IMR-90 (cell line): ENCODE data around the gene KIF16B. TPM values are rescaled to one million over a fixed set of nuclear protein-coding genes. Genes with fewer than 3 reads are reported as not detected.

ENCODE experiments used
- ATAC-seq: fragments of 200-7000 bp; cut with Tn5 transposase; 2 replicates; pipeline ENCODE4 v1.9.1; 2020; ENCODE audit warnings: low read depth, mild to moderate bottlenecking, moderate library complexity
- BruUV-seq: library from RNA; stranded (reverse); fragments of 400-500 nt; replicated peaks from 2 replicates; lab custom pipeline; 2021; lab: Mats Ljungman, UMichigan
- CTCF ChIA-PET: fragments of 300-600 bp; formaldehyde crosslinking; extraction: SDS; loops from one replicate; lab custom pipeline; 2021; ENCODE audit warnings: antibody characterized with exemption; lab: Yijun Ruan, JAX
- POLR2A ChIA-PET: fragments of 300-600 bp; sonication (Branson Sonifier 250); formaldehyde crosslinking; loops from one replicate; lab custom pipeline; 2022; ENCODE audit warnings: antibody characterized with exemption; ENCODE audit not compliant: unreplicated experiment; lab: Charles Lee
- DNase-seq: peaks from one replicate; pipeline ENCODE4 v3.0.0; 2013
- H2AFZ ChIP-seq: replicated peaks from 2 replicates; pipeline ENCODE3; 2013; ENCODE audit warnings: low read length, mild to moderate bottlenecking; ENCODE audit not compliant: poor library complexity
- H2AK5ac ChIP-seq: 2 replicates; pipeline ENCODE4 v1.6.1; 2013; ENCODE audit warnings: low read depth, low read length, inconsistent platforms
- H2AK9ac ChIP-seq: replicated peaks from 2 replicates; pipeline ENCODE3; 2013; ENCODE audit warnings: mild to moderate bottlenecking, low read depth, low read length, moderate library complexity; ENCODE audit not compliant: poor library complexity
- H2BK120ac ChIP-seq: 2 replicates; pipeline ENCODE4 v1.6.1; 2013; ENCODE audit warnings: low read depth, low read length, inconsistent platforms
- H2BK15ac ChIP-seq: 3 replicates; pipeline ENCODE4 v1.6.1; 2013; ENCODE audit warnings: low read depth, low read length, inconsistent platforms
- H2BK20ac ChIP-seq: 2 replicates; pipeline ENCODE4 v1.6.1; 2013; ENCODE audit warnings: low read depth, mild to moderate bottlenecking, inconsistent platforms, low read length, moderate library complexity
- H2BK5ac ChIP-seq: 2 replicates; pipeline ENCODE4 v1.6.1; 2013; ENCODE audit warnings: mild to moderate bottlenecking, low read depth, low read length, inconsistent platforms; ENCODE audit not compliant: poor library complexity, severe bottlenecking
- H3K14ac ChIP-seq: replicated peaks from 2 replicates; pipeline ENCODE4 v1.6.1; 2013; ENCODE audit warnings: low read depth, low read length, inconsistent platforms
- H3K18ac ChIP-seq: 2 replicates; pipeline ENCODE4 v1.6.1; 2013; ENCODE audit warnings: low read depth, low read length, control low read depth
- H3K23ac ChIP-seq: 2 replicates; pipeline ENCODE4 v1.6.1; 2013; ENCODE audit warnings: low read depth, low read length, inconsistent platforms
- H3K27ac ChIP-seq: 2 replicates; pipeline ENCODE4 v1.5.1; 2013; ENCODE audit warnings: mild to moderate bottlenecking, control low read depth, low read length; ENCODE audit not compliant: insufficient read depth
- H3K27me3 ChIP-seq: 2 replicates; pipeline ENCODE4 v1.6.1; 2013; ENCODE audit warnings: low read length; ENCODE audit not compliant: control insufficient read depth, insufficient read depth
- H3K36me3 ChIP-seq: 2 replicates; pipeline ENCODE4 v1.6.1; 2013; ENCODE audit warnings: low read length, mixed read lengths; ENCODE audit not compliant: control insufficient read depth, insufficient read depth
- H3K4ac ChIP-seq: 2 replicates; pipeline ENCODE4 v1.6.1; 2013; ENCODE audit warnings: low read depth, low read length, inconsistent platforms
- H3K4me1 ChIP-seq: 2 replicates; pipeline ENCODE4 v1.6.1; 2013; ENCODE audit warnings: low read length, mixed read lengths; ENCODE audit not compliant: control insufficient read depth, insufficient read depth
- H3K4me2 ChIP-seq: 2 replicates; pipeline ENCODE4 v1.6.1; 2013; ENCODE audit warnings: low read depth, mild to moderate bottlenecking, control low read depth, low read length, moderate library complexity
- H3K4me3 ChIP-seq: 2 replicates; pipeline ENCODE4 v1.5.1; 2013; ENCODE audit warnings: low read depth, mild to moderate bottlenecking, control low read depth, low read length, moderate library complexity; ENCODE audit not compliant: insufficient read depth
- H3K56ac ChIP-seq: 2 replicates; pipeline ENCODE4 v1.6.1; 2013; ENCODE audit warnings: low read length, inconsistent platforms; ENCODE audit not compliant: insufficient read depth; ENCODE audit errors: extremely low read depth
- H3K79me1 ChIP-seq, 2 experiments: 2 replicates each; pipeline ENCODE4 v1.6.1; 2013; ENCODE audit warnings: low read length in 2 of 2, inconsistent platforms in 1 of 2, low read depth in 1 of 2
- H3K9ac ChIP-seq: 2 replicates; pipeline ENCODE4 v1.6.1; 2013; ENCODE audit warnings: low read depth, low read length, control low read depth
- H3K9me1 ChIP-seq: 2 replicates; pipeline ENCODE4 v1.6.1; 2013; ENCODE audit warnings: low read length, inconsistent platforms; ENCODE audit not compliant: insufficient read depth
- H3K9me3 ChIP-seq: 2 replicates; pipeline ENCODE4 v1.6.1; 2013; ENCODE audit warnings: low read length; ENCODE audit not compliant: control insufficient read depth, insufficient read depth
- H4K20me1 ChIP-seq: 2 replicates; pipeline ENCODE4 v1.6.1; 2013; ENCODE audit warnings: low read length, inconsistent platforms; ENCODE audit not compliant: insufficient read depth
- H4K5ac ChIP-seq: 2 replicates; pipeline ENCODE4 v1.6.1; 2013; ENCODE audit warnings: mild to moderate bottlenecking, low read depth, low read length, control low read depth
- H4K8ac ChIP-seq, 2 experiments: 2 replicates each; pipeline ENCODE4 v1.6.1; 2013; ENCODE audit warnings: low read depth in 2 of 2, low read length in 2 of 2, control low read depth in 1 of 2, inconsistent platforms in 1 of 2
- H4K91ac ChIP-seq: 2 replicates; pipeline ENCODE4 v1.6.1; 2013; ENCODE audit warnings: low read depth, low read length, inconsistent platforms; ENCODE audit not compliant: insufficient read depth
- BHLHE40 ChIP-seq: fragments of 150-350 bp; IDR thresholded peaks from 2 replicates; pipeline ENCODE4 v1.6.1; 2016; ENCODE audit warnings: mild to moderate bottlenecking, low read depth, low read length
- CHD1 ChIP-seq: IDR thresholded peaks from 2 replicates; pipeline ENCODE4 v1.6.1; 2012; ENCODE audit warnings: low read depth, low read length, improper control_type of control experiment
- FOS ChIP-seq: fragments of 150-350 bp; IDR thresholded peaks from 2 replicates; pipeline ENCODE4 v1.6.1; 2016; ENCODE audit warnings: low read depth, low read length
- MAZ ChIP-seq: IDR thresholded peaks from 2 replicates; pipeline ENCODE4 v1.6.1; 2012; ENCODE audit warnings: low read depth, mild to moderate bottlenecking, low read length, improper control_type of control experiment, moderate library complexity, borderline replicate concordance
- MXI1 ChIP-seq: IDR thresholded peaks from 2 replicates; pipeline ENCODE4 v1.6.1; 2012; ENCODE audit warnings: low read depth, mild to moderate bottlenecking, low read length, moderate library complexity, borderline replicate concordance
- RAD21 ChIP-seq: IDR thresholded peaks from 2 replicates; pipeline ENCODE4 v1.6.1; 2012; ENCODE audit warnings: low read length, improper control_type of control experiment
- RCOR1 ChIP-seq: IDR thresholded peaks from 2 replicates; pipeline ENCODE4 v1.6.1; 2012; ENCODE audit warnings: mild to moderate bottlenecking, low read length, improper control_type of control experiment; ENCODE audit not compliant: insufficient replicate concordance
- RFX5 ChIP-seq: IDR thresholded peaks from 2 replicates; pipeline ENCODE4 v1.8.0; 2012; ENCODE audit warnings: low read depth, mild to moderate bottlenecking, low read length, moderate library complexity
- SMC3 ChIP-seq: fragments of 150-350 bp; IDR thresholded peaks from 2 replicates; pipeline ENCODE4 v1.6.1; 2016; ENCODE audit warnings: low read depth, mild to moderate bottlenecking, antibody characterized with exemption, low read length, moderate library complexity
- WGBS, 2 experiments: methylation state at CpG; one replicate each; pipeline versions ENCODE4 v1.1.5 to v1.1.7; 2013; ENCODE audit warnings: missing lambda C conversion rate in 2 of 2; ENCODE audit not compliant: insufficient read length in 1 of 2; ENCODE audit errors: extremely low coverage in 2 of 2; 5-methylcytosine and 5-hydroxymethylcytosine counted together
- dilution Hi-C: fragments of 300-500 bp; cut with HindIII; formaldehyde crosslinking; loops from one replicate; pipeline ENCODE4 v1.14.3; 2018; ENCODE audit warnings: low sequenced_read_pairs; ENCODE audit not compliant: unreplicated experiment
- in situ Hi-C: fragments of 300-500 bp; cut with MboI; formaldehyde crosslinking; loops from 3 replicates; pipeline ENCODE4 v1.14.3; 2019; ENCODE audit warnings: low sequenced_read_pairs, inconsistent platforms, mixed read lengths
- intact Hi-C: fragments of 100-400 bp; cut with micrococcal nuclease; formaldehyde crosslinking; loops from 2 replicates; pipeline ENCODE4 v1.10.0; 2022
- polyA plus RNA-seq, 3 experiments: library from polyadenylated mRNA; depleted of rRNA; stranded (reverse); fragments of >200 nt; gene quantifications; 2 replicates each; pipeline ENCODE4 v1.2.3, GENCODE V29; 2012; ENCODE audit warnings: low replicate concordance in 1 of 3
- total RNA-seq: library from RNA; depleted of rRNA; stranded (reverse); fragments of >200 nt; gene quantifications from 2 replicates; pipeline ENCODE4 v1.2.3, GENCODE V29; 2012
- TF ChIP-seq, protein P1 (sequence below): fragments of 150-350 bp; IDR thresholded peaks from 2 replicates; pipeline ENCODE4 v1.6.1; 2017; ENCODE audit warnings: mild to moderate bottlenecking, antibody characterized with exemption, low read length, low read depth
- TF ChIP-seq, protein P2 (sequence below): fragments of 150-350 bp; IDR thresholded peaks from 2 replicates; pipeline ENCODE4 v1.6.1; 2016; ENCODE audit warnings: low read depth, mild to moderate bottlenecking, low read length, moderate library complexity, borderline replicate concordance

Gene KIF16B
- total and polyA plus RNA-seq, 2 of the 4 experiments (the other 2 are of a cell fraction): 4.7 to 10.0 TPM

DNA sequence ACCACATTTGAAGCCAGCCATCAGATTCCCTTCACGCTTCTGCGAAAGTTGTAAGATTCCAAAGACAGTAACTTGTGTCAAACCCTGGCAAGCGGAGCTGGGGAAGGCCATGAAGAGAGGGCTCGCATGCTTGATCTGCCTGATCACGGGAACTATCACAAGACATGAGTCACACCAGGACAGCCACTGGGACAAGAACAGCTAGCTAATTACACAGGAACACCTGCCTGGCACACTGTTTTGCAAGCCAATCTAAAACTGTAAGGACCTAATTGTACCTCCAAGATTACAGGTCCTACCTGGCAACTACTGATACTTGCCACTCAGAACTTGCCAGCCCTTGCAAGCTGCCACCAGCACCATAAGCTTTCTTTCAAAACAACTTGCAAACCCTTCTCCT, 289.3 kb downstream of the KIF16B start:
- H4K91ac ChIP-seq: no peak overlapping the region
- no peak overlapping the region for H3K56ac ChIP-seq
- no peaks in the 10 kb centered on the region for H3K36me3 ChIP-seq
- no peak overlapping the region for H2BK5ac ChIP-seq
- dilution Hi-C loops: no loop called here
- H2AK5ac ChIP-seq: no peak overlapping the region
- no peak overlapping the region for H2BK15ac ChIP-seq
- H3K27ac ChIP-seq: no peak overlapping the region
- WGBS, 2 experiments: no CpG with 5 or more reads among the region's 5 CpGs
- H3K9ac ChIP-seq: no peak overlapping the region
- H4K20me1 ChIP-seq: no peaks in the 10 kb centered on the region
- H3K4me1 ChIP-seq: no peaks in the 10 kb centered on the region
- no peak overlapping the region for H4K5ac ChIP-seq
- intact Hi-C loops: no loop called here
- H3K4ac ChIP-seq: no peak overlapping the region
- no peak overlapping the region for H3K4me3 ChIP-seq
- H3K9me3 ChIP-seq: no peaks in the 10 kb centered on the region
- in situ Hi-C loops: no loop called here
- H2AFZ ChIP-seq: no peak overlapping the region
- H2BK120ac ChIP-seq: no peak overlapping the region
- ATAC-seq (no peak), DNase-seq (no peak)
- H3K4me2 ChIP-seq: no peak overlapping the region
- no peaks in the 10 kb centered on the region for H3K27me3 ChIP-seq
- no peak for TF ChIP-seq MXI1
- no peak for TF ChIP-seq RAD21
- TF ChIP-seq RCOR1: no peak
- no peak for TF ChIP-seq CHD1
- TF ChIP-seq FOS: no peak
- no peak for TF ChIP-seq MAZ
- TF ChIP-seq BHLHE40: no peak
- TF ChIP-seq, protein P1, sequence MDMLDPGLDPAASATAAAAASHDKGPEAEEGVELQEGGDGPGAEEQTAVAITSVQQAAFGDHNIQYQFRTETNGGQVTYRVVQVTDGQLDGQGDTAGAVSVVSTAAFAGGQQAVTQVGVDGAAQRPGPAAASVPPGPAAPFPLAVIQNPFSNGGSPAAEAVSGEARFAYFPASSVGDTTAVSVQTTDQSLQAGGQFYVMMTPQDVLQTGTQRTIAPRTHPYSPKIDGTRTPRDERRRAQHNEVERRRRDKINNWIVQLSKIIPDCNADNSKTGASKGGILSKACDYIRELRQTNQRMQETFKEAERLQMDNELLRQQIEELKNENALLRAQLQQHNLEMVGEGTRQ: no peak
- TF ChIP-seq, protein P2, sequence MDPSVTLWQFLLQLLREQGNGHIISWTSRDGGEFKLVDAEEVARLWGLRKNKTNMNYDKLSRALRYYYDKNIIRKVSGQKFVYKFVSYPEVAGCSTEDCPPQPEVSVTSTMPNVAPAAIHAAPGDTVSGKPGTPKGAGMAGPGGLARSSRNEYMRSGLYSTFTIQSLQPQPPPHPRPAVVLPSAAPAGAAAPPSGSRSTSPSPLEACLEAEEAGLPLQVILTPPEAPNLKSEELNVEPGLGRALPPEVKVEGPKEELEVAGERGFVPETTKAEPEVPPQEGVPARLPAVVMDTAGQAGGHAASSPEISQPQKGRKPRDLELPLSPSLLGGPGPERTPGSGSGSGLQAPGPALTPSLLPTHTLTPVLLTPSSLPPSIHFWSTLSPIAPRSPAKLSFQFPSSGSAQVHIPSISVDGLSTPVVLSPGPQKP: no peak
- TF ChIP-seq SMC3: no peak
- TF ChIP-seq RFX5: no peak
- no peak overlapping the region for H3K18ac ChIP-seq
- H3K14ac ChIP-seq: no peak overlapping the region
- POLR2A ChIA-PET: no interaction called here
- no TSS peak for BruUV-seq
- no peaks in the 10 kb centered on the region for H3K9me1 ChIP-seq
- no peaks in the 10 kb centered on the region for H3K79me1 ChIP-seq
- H4K8ac ChIP-seq: no peak overlapping the region
- CTCF ChIA-PET: no interaction called here
- H2BK20ac ChIP-seq: no peak overlapping the region
- H3K23ac ChIP-seq: no peak overlapping the region
- no peak overlapping the region for H2AK9ac ChIP-seq
